OCI-LY1 (cell line): ENCODE results near the gene TRIP10.

Experiments
- H2AFZ ChIP-seq: fragments of 200-600 bp; sonication (generic), shearing (Covaris generic); 2 replicates; pipeline ENCODE4 v1.6.0; 2014; ENCODE audit warnings: antibody characterized with exemption, mild to moderate bottlenecking, low read length
- H3F3A ChIP-seq: fragments of 200-600 bp; sonication (generic), shearing (Covaris generic); 2 replicates; pipeline ENCODE4 v1.6.0; 2014; ENCODE audit warnings: mild to moderate bottlenecking, antibody characterized with exemption, low read length, moderate library complexity; ENCODE audit not compliant: insufficient read depth
- H3K27ac ChIP-seq: fragments of 200-600 bp; sonication (generic); 2 replicates; pipeline ENCODE4 v1.5.1; 2014; ENCODE audit warnings: low read length, mixed run types, mild to moderate bottlenecking, low read depth; ENCODE audit not compliant: poor library complexity, severe bottlenecking
- H3K27me3 ChIP-seq: fragments of 200-600 bp; sonication (generic); 2 replicates; pipeline ENCODE4 v1.6.0; 2014; ENCODE audit warnings: antibody characterized with exemption, mild to moderate bottlenecking, low read length, moderate library complexity; ENCODE audit not compliant: insufficient read depth
- H3K36me3 ChIP-seq: fragments of 200-600 bp; sonication (generic); 2 replicates; pipeline ENCODE4 v1.6.1; 2014; ENCODE audit warnings: mild to moderate bottlenecking, antibody characterized with exemption, low read length, moderate library complexity, mixed read lengths; ENCODE audit not compliant: insufficient read depth
- H3K4me1 ChIP-seq: fragments of 200-600 bp; sonication (generic); 2 replicates; pipeline ENCODE4 v1.5.1; 2014; ENCODE audit warnings: mild to moderate bottlenecking, low read length, moderate library complexity; ENCODE audit not compliant: insufficient read depth, severe bottlenecking
- H3K4me2 ChIP-seq: fragments of 200-600 bp; sonication (generic), shearing (Covaris generic); 2 replicates; pipeline ENCODE4 v1.6.1; 2014; ENCODE audit warnings: low read length
- H3K4me3 ChIP-seq: fragments of 200-600 bp; sonication (generic); 2 replicates; pipeline ENCODE4 v1.5.1; 2014; ENCODE audit warnings: low read length, low read depth, mild to moderate bottlenecking, mixed read lengths; ENCODE audit not compliant: poor library complexity, severe bottlenecking
- H3K79me2 ChIP-seq: fragments of 200-600 bp; shearing (Covaris generic); 2 replicates; pipeline ENCODE4 v1.6.1; 2016; ENCODE audit warnings: mixed run types, low read length, mixed read lengths; ENCODE audit not compliant: insufficient read depth
- H3K9ac ChIP-seq: fragments of 200-600 bp; sonication (generic), shearing (Covaris generic); 2 replicates; pipeline ENCODE4 v1.6.1; 2014; ENCODE audit warnings: mild to moderate bottlenecking, low read length, mixed read lengths
- H3K9me2 ChIP-seq: fragments of 200-600 bp; sonication (generic), shearing (Covaris generic); 2 replicates; pipeline ENCODE4 v1.6.1; 2014; ENCODE audit warnings: low read depth, mild to moderate bottlenecking, low read length, mixed read lengths
- H3K9me3 ChIP-seq: fragments of 200-600 bp; shearing (Covaris generic); 2 replicates; pipeline ENCODE4 v1.6.1; 2014; ENCODE audit warnings: low read length, mixed read lengths
- H4K20me1 ChIP-seq: fragments of 200-600 bp; sonication (generic), shearing (Covaris generic); 2 replicates; pipeline ENCODE4 v1.6.0; 2016; ENCODE audit warnings: mild to moderate bottlenecking, low read length; ENCODE audit not compliant: insufficient read depth
- CTCF ChIP-seq: fragments of 200-600 bp; sonication (generic), shearing (Covaris generic); IDR thresholded peaks from 2 replicates; pipeline ENCODE4 v1.5.1; 2017; ENCODE audit warnings: mild to moderate bottlenecking, antibody characterized with exemption, low read length, moderate library complexity, mixed read lengths
- EZH2 ChIP-seq: fragments of 200-600 bp; sonication (generic), shearing (Covaris generic); IDR thresholded peaks from 2 replicates; pipeline ENCODE4 v1.8.0; 2017; ENCODE audit warnings: borderline replicate concordance, mixed run types, mild to moderate bottlenecking, antibody characterized with exemption, low read length, moderate library complexity, mixed read lengths

TRIP10 gene

GRCh38 chr19:6765738-6766356, 26.4 kb downstream of the TRIP10 start:
- TF ChIP-seq EZH2, result no peak
- no peak for TF ChIP-seq CTCF
- H3K4me1 ChIP-seq, result peaks cover 28% of the 10 kb centered on the region
- no peaks in the 10 kb centered on the region for H3K27me3 ChIP-seq
- H4K20me1 ChIP-seq, result no peaks in the 10 kb centered on the region
- peak overlapping the region; percentile 100 for H3K4me2 ChIP-seq
- H3K9me3 ChIP-seq, result no peaks in the 10 kb centered on the region
- no peak overlapping the region for H2AFZ ChIP-seq
- H3K27ac ChIP-seq, result peak overlapping the region; percentile 79
- H3K36me3 ChIP-seq, result peaks cover 10% of the 10 kb centered on the region
- H3K79me2 ChIP-seq, result no peaks in the 10 kb centered on the region
- no peaks in the 10 kb centered on the region for H3K9me2 ChIP-seq
- H3F3A ChIP-seq, result 0 out of 2 replicates have a peak, but pooled peaks cover 4% of the 10 kb centered on the region
- H3K9ac ChIP-seq, result peak overlapping the region; percentile 78
- H3K4me3 ChIP-seq, result peak overlapping the region; percentile 81

- H3K9ac ChIP-seq, result peak overlapping the region; percentile 78
- no peaks in the 10 kb centered on the region for H3K9me3 ChIP-seq
- H3K27ac ChIP-seq, result peak overlapping the region; percentile 79
- no peak overlapping the region for H2AFZ ChIP-seq
- H4K20me1 ChIP-seq, result no peaks in the 10 kb centered on the region
- TF ChIP-seq CTCF (no peak), EZH2 (no peak)
- H3K79me2 ChIP-seq, result no peaks in the 10 kb centered on the region
- peak overlapping the region; percentile 100 for H3K4me2 ChIP-seq
- peak overlapping the region; percentile 81 for H3K4me3 ChIP-seq
- no peaks in the 10 kb centered on the region for H3K9me2 ChIP-seq
- H3K36me3 ChIP-seq, result peaks cover 4% of the 10 kb centered on the region
- 0 out of 2 replicates have a peak, but pooled peaks cover 4% of the 10 kb centered on the region for H3F3A ChIP-seq
- peaks cover 28% of the 10 kb centered on the region for H3K4me1 ChIP-seq
- H3K27me3 ChIP-seq, result no peaks in the 10 kb centered on the region
These were observed 27.0 kb downstream of the TRIP10 start for GRCh38 chr19:6766357-6767080.

DNA sequence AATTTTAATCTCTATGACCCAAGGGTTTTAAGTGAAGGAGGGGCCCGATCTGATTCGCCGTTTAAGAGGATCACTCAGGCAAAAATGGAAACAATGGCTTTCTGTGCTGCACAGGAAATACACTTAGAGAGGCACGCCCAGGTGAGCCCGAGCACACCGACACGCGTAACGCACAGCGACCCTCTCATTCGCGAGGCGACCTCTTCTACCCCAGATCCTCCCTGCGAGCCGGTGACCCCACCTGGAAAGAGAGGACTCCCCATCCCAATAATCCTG, 27.5 kb downstream of the TRIP10 start:
- Histone ChIP-seq H4K20me1 (no peaks in the 10 kb centered on the region), H3K79me2 (no peaks in the 10 kb centered on the region), H3K27ac (peak overlapping the region; percentile 79), H3K9ac (peak overlapping the region; percentile 78), H3F3A (0 out of 2 replicates have a peak, but pooled peaks cover 4% of the 10 kb centered on the region), H3K9me2 (no peaks in the 10 kb centered on the region), H3K4me1 (peaks cover 28% of the 10 kb centered on the region), H3K9me3 (no peaks in the 10 kb centered on the region), H3K4me3 (peak overlapping the region; percentile 81), H3K4me2 (peak overlapping the region; percentile 100), H3K27me3 (no peaks in the 10 kb centered on the region), H3K36me3 (no peaks in the 10 kb centered on the region; the same call in 1 of the 2 replicates), H2AFZ (no peak overlapping the region)
- no peak for TF ChIP-seq CTCF
